Measurements from ENCODE around the gene KIFBP.

Gene KIFBP

GRCh38 chr10:69018613-69019012 lies 30.0 kb downstream of the KIFBP start:
- TF ChIP-seq POLR2AphosphoS5 (IDR thresholded peaks at IDR 0.05; ENCODE audit: low read depth) (no peak), CTCF (IDR thresholded peaks at IDR 0.05; ENCODE audit: insufficient read depth, low read length) (no peak), SPI1 (IDR thresholded peaks at IDR 0.05; ENCODE audit: borderline replicate concordance, low read depth) (no peak), REST (IDR thresholded peaks at IDR 0.05; ENCODE audit: insufficient replicate concordance, low read depth) (no peak), GABPA (IDR thresholded peaks at IDR 0.05; ENCODE audit: low read depth) (no peak)
- Histone ChIP-seq H3K4me3 (replicated peaks; ENCODE audit: insufficient read depth, low read length) (no peak overlapping the region), H3K27me3 (ENCODE audit: insufficient read depth, poor library complexity, severe bottlenecking) (no peaks in the 10 kb centered on the region), H3K27ac (replicated peaks) (no peak overlapping the region)
- DNase-seq (ENCODE audit: low read depth in 1 of 2, low spot score in 1 of 2) = no peak

- Histone ChIP-seq H3K27me3 (ENCODE audit: insufficient read depth, poor library complexity, severe bottlenecking) (no peaks in the 10 kb centered on the region), H3K4me3 (replicated peaks; ENCODE audit: insufficient read depth, low read length) (no peak overlapping the region), H3K27ac (replicated peaks) (no peak overlapping the region)
- TF ChIP-seq SPI1 (IDR thresholded peaks at IDR 0.05; ENCODE audit: borderline replicate concordance, low read depth) = no peak
- DNase-seq (ENCODE audit: low read depth in 1 of 2, low spot score in 1 of 2) = no peak
These were observed 34.0 kb downstream of the KIFBP start for GRCh38 chr10:69022611-69023010.

DNA sequence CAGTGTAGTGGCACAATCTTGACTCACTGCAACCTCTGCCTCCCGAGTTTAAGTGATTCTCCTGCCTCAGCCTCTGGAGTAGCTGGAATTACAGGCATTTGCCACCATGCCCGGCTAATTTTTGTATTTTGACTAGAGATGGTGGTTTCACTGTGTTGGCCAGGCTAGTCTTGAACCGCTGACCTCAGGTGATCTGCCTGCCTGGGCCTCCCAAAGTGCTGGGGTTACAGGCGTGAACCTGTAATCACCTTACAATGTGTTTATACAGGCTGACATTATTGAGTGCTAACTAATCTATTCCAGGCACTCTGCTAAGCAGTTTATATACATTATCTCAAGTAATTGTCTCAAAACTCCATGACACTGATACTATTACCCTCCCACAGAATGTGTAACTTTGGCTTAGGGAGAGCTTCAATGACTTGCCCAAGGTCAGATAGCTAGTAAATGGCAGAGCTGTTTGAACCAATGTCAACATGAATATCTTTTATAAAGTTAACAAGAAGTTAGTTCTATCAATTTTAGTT lies 36.8 kb downstream of the KIFBP start:
- TF ChIP-seq POLR2AphosphoS5 (IDR thresholded peaks at IDR 0.05; ENCODE audit: low read depth) = no peak
- no peak for TF ChIP-seq REST (IDR thresholded peaks at IDR 0.05; ENCODE audit: insufficient replicate concordance, low read depth)
- TF ChIP-seq CTCF (IDR thresholded peaks at IDR 0.05; ENCODE audit: insufficient read depth, low read length) = no peak
- TF ChIP-seq GABPA (IDR thresholded peaks at IDR 0.05; ENCODE audit: low read depth) = no peak
- TF ChIP-seq SPI1 (IDR thresholded peaks at IDR 0.05; ENCODE audit: borderline replicate concordance, low read depth) = no peak
- no peak overlapping the region for H3K4me3 ChIP-seq (replicated peaks; ENCODE audit: insufficient read depth, low read length)
- no peak for DNase-seq (ENCODE audit: low read depth in 1 of 2, low spot score in 1 of 2)
- H3K27me3 ChIP-seq (ENCODE audit: insufficient read depth, poor library complexity, severe bottlenecking) = no peaks in the 10 kb centered on the region
- no peak overlapping the region for H3K27ac ChIP-seq (replicated peaks)

- TF ChIP-seq SPI1 (IDR thresholded peaks at IDR 0.05; ENCODE audit: borderline replicate concordance, low read depth) (0 out of 2 replicates have a peak, but pooled peaks have one; percentile 44), REST (IDR thresholded peaks at IDR 0.05; ENCODE audit: insufficient replicate concordance, low read depth) (no peak)
- H3K4me3 ChIP-seq (replicated peaks; ENCODE audit: insufficient read depth, low read length) = no peak overlapping the region
- peak in 1 of 2 experiments; percentile 39 for DNase-seq (ENCODE audit: low read depth in 1 of 2, low spot score in 1 of 2)
- peak overlapping the region; percentile 25; the same call in 1 of the 2 replicates for H3K27ac ChIP-seq (replicated peaks)
- no peaks in the 10 kb centered on the region for H3K27me3 ChIP-seq (ENCODE audit: insufficient read depth, poor library complexity, severe bottlenecking)
These were observed 44.7 kb downstream of the KIFBP start for GRCh38 chr10:69033256-69033655.
